Measurements from ENCODE around the gene DCP2.

GRCh38 chr5:113059232-113060040 is 82.8 kb downstream of the DCP2 start:
- TF ChIP-seq CTCF (IDR thresholded peaks at IDR 0.05; ENCODE audit: low read depth, low read length) (no peak), MYC (IDR thresholded peaks at IDR 0.05; ENCODE audit: low read depth, low read length) (no peak), POLR2A (IDR thresholded peaks at IDR 0.05; ENCODE audit: extremely low read depth, insufficient read length) (no peak)
